ENCODE results near the gene GSG1L2. TPM values are rescaled to one million over a fixed set of nuclear protein-coding genes. Genes with fewer than 3 reads are reported as not detected.

The GSG1L2 gene
- total RNA-seq, 1 experiment from 2014 or later = not detected

- H3K79me2 ChIP-seq (ENCODE audit: insufficient read depth, low read length) = no peaks in the 10 kb centered on the region
- intact Hi-C loops (cut with micrococcal nuclease) = no loop called here
- H3K9ac ChIP-seq (ENCODE audit: low read length) = no peak overlapping the region
- peaks cover 0 to 10% of the 10 kb centered on the region in 2 experiments; a peak in 1 of 4 replicates for H3K9me3 ChIP-seq (ENCODE audit: control insufficient read depth in 1 of 2, insufficient read depth in 1 of 2, low read depth in 1 of 2, low read length in 2 of 2)
- POLR2A ChIA-PET = no interaction called here
- no peaks in the 10 kb centered on the region for H3K9me2 ChIP-seq (ENCODE audit: insufficient read depth)
- H3K4me1 ChIP-seq (ENCODE audit: control insufficient read depth in 1 of 2, insufficient read depth in 2 of 2, low read length in 2 of 2) = no peaks in the 10 kb centered on the region
- no peak overlapping the region for H3K4me3 ChIP-seq (replicated peaks in 1 of 2; ENCODE audit: low read depth in 1 of 2, low read length in 2 of 2)
- H3K27ac ChIP-seq (ENCODE audit: low read depth, low read length) = no peak overlapping the region
- no peaks in the 10 kb centered on the region for H4K20me1 ChIP-seq (ENCODE audit: insufficient read depth)
- no peak overlapping the region for H2AFZ ChIP-seq (ENCODE audit: low read depth, low read length, poor library complexity, severe bottlenecking)
- BruUV-seq (replicated peaks) = no TSS peak
- H3K27me3 ChIP-seq (ENCODE audit: insufficient read depth, low read length) = no peaks in the 10 kb centered on the region
- no peaks in the 10 kb centered on the region for H3K36me3 ChIP-seq (ENCODE audit: control insufficient read depth in 1 of 2, insufficient read depth in 2 of 2, low read length in 2 of 2)
- DNase-seq (ENCODE audit: low read depth, low spot score) (no peak), ATAC-seq (no peak)
- RAD21 ChIA-PET (ENCODE audit: low non-redundant PET in 1 of 2, low total read pairs in 2 of 2, uncharacterized antibody in 2 of 2, unreplicated experiment in 2 of 2) = no interaction called here
- H3K4me2 ChIP-seq (ENCODE audit: low read length) = no peak overlapping the region
- CTCF ChIA-PET = no interaction called here
- no peak for TF ChIP-seq EZH2 (IDR thresholded peaks at IDR 0.05)
- no peak for TF ChIP-seq SP1 (IDR thresholded peaks at IDR 0.05; ENCODE audit: low read depth)
- TF ChIP-seq CTCF (IDR thresholded peaks at IDR 0.05 in 2 of 3, conservative IDR thresholded peaks at IDR 0.05 in 1 of 3; ENCODE audit: borderline replicate concordance in 1 of 3, insufficient read depth in 1 of 3, low read depth in 2 of 3, low read length in 2 of 3) = no peak
- no peak for TF ChIP-seq SRF (IDR thresholded peaks at IDR 0.05; ENCODE audit: low read depth)
- no peak for TF ChIP-seq POLR2AphosphoS5 (IDR thresholded peaks at IDR 0.05; ENCODE audit: low read depth, low read length)
- TF ChIP-seq REST (IDR thresholded peaks at IDR 0.05; ENCODE audit: low read depth) = no peak
- TF ChIP-seq RAD21 (IDR thresholded peaks at IDR 0.05; ENCODE audit: low read depth) = no peak
- TF ChIP-seq ZBTB33 (IDR thresholded peaks at IDR 0.05; ENCODE audit: extremely low read depth, insufficient replicate concordance, low read length) = no peak
- no peak for TF ChIP-seq JUND (IDR thresholded peaks at IDR 0.05)
- no peak for TF ChIP-seq TCF7L2 (IDR thresholded peaks at IDR 0.05; ENCODE audit: borderline replicate concordance, extremely low read depth, insufficient read depth, insufficient read length)
- no peak for TF ChIP-seq YY1 (IDR thresholded peaks at IDR 0.05; ENCODE audit: extremely low read depth, insufficient replicate concordance, low read depth, low read length)
- no peak for TF ChIP-seq ZNF274 (IDR thresholded peaks at IDR 0.05; ENCODE audit: low read depth, low read length)
- no peak for TF ChIP-seq ATF3 (IDR thresholded peaks at IDR 0.05)
Observed at GRCh38 chr17:9860851-9861250, 39.0 kb upstream of the GSG1L2 start.
